Measurements from ENCODE around the gene KIAA1671.

Gene KIAA1671

DNA sequence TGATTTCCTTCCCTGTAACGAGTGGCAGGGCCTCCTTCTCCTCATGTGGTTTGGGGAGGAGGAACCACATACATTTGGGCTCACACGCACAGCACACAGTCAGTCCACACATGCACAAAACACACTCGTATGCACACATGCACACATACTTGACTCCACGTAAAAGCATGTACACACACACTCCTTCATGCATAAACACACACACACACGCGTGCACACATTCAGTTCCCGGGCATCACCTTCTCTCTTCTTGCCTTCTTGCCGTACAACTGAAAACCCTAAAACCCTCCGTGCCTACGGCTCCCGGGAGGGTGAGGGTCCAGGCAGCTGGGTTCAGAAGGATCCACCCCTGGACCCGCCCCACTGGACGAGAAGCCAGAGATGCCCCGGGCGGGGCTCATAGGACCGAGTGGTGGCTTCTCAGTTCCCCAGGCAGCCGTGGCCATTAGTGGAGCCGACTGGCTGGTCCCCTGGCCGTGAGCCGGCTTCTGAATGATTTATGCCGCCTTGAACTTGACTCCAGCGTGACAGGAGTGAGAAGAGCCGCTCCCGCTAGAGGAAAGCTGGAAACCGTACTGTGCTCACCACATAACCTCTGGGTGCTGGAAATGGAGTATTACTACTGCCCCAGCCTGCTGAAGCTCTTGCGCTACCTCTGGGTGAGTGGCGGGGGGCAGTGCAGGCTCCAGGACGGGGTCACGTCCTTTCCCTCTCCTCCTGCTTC is 117.4 kb downstream of the KIAA1671 start:
- DNase-seq, result no peak

DNA sequence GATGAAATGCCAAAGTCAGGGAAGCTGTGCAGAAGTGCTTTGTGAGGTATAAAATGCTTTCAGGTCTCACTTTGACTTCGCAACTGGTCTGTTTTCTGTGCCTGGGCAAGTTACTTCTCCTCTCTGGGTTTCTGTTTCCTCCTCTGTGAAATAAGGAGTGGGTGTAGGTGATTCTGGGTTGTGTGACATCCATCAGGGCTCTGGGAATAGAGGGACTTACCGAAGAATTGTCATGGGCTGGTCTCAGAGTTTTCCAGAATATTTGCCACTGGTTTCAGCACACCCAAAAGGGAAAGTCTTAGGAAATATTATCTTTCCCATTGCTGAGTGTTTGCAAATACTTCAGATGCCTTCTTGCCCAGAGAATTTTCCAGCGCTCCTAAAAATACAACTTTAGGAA is 118.4 kb downstream of the KIAA1671 start:
- no peak for DNase-seq

DNA sequence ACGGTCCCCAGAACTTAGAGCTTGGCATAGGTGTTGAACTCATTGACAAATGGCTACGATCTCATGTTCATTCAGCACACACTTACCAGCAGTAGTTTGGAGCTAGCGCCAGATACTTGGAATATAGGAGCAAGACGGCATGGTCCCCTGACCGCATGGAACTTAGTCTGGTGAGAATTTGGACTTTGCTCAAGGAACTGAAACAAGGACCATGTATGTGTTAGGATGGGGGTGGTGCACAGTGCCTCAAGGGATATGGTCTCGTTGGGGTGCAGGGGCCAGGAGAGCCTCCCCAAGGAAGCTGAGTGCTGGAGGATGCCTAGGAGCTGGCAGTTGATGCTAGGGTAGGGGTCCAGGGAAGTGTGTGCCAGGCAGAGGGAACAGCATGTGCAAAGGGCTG is 119.2 kb downstream of the KIAA1671 start:
- DNase-seq, result no peak

DNA sequence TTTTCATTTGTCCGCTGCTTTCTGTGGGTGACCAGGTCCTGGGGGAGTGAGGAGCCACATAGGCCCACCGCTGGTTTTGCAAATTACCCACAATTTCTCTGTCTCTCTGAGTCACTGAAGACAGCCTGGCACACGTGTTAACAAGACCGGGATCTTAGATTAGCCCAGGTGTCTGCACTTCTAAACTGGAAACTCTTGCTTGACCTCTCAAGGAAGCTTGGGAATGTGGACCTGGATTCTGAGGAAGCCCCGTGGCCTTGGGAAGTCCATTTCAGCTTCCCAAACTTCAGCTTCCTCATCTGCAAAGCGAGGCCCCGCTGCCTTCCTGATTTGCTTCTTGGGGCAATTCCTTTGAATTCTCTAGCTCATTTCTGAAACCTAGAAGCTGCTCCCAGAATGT is 119.9 kb downstream of the KIAA1671 start:
- DNase-seq, result no peak

DNA sequence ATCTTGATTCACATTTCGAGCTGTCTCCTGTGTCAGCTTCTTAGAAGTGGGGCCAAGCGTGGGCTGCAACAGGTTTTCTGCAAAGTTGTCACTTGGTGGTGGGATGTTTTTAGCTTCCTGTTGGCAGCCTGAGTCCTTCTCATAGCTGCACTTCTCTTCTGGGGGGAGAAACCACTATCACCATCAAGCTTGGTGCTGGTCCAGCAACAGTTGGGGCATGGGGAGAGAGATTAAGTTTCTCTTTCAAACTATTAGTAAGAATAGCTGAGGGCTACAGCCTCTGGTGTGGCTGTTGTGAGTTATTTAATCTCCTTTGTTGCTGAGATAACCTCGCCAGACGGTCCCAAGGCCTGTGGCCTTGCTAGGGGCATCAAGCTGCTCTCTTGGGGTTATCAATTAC is 123.8 kb downstream of the KIAA1671 start:
- no peak for DNase-seq

- no peak for DNase-seq
These were observed 124.5 kb downstream of the KIAA1671 start for GRCh38 chr22:25077056-25077455.

- no peak for DNase-seq
These were observed 125.4 kb downstream of the KIAA1671 start for GRCh38 chr22:25077964-25078363.

GRCh38 chr22:25078591-25078990 is 126.1 kb downstream of the KIAA1671 start:
- DNase-seq, result no peak

DNA sequence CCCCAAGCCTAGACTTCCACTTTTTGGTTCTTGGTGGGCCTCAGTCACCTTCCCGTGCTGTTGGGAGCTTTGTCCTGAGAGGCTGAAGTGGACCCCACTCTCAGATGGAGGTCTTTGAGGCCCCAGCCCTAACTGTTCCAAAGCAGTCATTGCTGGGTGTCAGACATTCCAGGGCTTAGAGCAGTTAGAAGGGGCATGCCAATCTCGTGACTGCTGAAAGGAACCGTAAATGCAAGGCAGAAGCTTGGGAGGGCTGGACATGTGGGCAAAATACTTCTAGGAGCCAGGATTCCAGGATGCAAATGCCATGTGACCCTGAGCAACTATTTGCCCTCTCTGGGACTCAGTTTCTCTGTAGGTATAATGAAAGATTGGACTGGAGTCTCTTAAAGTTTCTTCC is 128.3 kb downstream of the KIAA1671 start:
- no peak for DNase-seq

GRCh38 chr22:25081409-25081824 is 128.9 kb downstream of the KIAA1671 start:
- no peak for DNase-seq

DNA sequence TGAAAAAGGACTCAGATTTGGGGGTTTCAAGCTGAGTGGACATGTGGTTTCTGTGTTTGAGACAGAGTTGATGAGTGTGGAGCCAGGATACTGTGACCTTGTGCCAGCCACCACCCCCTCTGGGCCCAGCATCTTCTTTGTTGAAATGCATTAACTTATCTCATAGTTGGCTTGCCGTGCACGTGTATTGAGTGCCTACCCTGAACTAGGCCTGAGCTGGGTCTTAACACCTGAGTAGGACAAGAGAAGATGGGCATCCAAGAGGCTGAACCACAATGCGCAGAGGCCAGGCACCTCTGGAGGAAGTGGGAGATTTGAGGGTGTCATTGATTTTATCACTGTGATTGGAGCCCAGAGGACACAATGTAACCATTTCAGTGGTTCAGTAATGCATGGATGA is 129.6 kb downstream of the KIAA1671 start:
- no peak for DNase-seq

- DNase-seq, result no peak
These were observed 130.7 kb downstream of the KIAA1671 start for GRCh38 chr22:25083056-25083806.

GRCh38 chr22:25083807-25084200 is 131.3 kb downstream of the KIAA1671 start:
- no peak for DNase-seq

- DNase-seq, result no peak
These were observed 132.0 kb downstream of the KIAA1671 start for GRCh38 chr22:25084405-25085107.

- DNase-seq, result no peak
These were observed 132.6 kb downstream of the KIAA1671 start for GRCh38 chr22:25085156-25085555.

DNA sequence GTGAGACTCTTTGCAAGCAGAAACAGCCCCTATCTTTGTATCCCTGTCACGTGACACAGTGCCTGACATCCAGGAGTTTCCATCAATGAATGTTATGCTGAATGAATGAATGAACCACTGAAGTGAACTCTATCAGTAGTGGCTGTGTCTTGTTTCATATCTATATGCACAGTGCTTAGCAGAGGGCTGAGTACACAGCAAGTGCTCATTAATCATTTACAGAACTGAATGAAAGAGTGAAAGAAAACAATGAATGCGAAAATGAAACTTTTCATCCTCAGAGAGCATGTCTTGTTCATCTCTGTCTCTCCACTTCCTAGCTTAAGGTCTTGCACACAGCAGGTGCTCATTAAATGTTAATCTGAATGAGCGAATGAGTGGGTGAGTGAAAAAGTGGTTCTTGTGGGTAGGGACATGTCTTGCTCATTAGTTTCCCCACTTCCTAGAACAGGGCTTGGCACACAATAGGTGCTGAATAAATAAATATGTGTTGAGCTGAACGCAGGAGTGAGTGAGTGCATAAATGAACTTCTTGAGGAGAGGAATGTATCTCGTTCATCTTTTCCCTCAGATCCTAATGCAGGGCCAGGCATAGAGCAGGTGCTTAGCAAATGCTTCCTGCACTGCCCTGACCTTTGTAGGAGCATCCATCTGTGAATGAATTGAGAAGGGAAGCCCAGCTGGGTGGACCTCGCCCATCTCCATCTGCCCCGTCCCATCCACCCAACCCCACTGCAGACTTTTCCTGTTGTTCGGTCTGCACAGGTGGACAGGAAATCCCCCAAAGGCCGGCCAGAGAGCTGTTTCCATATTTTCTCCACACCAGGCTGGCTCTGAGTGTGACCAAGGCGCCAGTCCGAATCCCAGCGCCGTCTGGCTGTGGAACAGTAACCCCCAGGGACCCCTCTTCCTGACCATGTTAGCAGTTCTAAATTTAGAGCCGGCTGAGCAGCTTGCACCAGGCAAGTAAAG is 133.7 kb downstream of the KIAA1671 start:
- DNase-seq, result no peak

DNA sequence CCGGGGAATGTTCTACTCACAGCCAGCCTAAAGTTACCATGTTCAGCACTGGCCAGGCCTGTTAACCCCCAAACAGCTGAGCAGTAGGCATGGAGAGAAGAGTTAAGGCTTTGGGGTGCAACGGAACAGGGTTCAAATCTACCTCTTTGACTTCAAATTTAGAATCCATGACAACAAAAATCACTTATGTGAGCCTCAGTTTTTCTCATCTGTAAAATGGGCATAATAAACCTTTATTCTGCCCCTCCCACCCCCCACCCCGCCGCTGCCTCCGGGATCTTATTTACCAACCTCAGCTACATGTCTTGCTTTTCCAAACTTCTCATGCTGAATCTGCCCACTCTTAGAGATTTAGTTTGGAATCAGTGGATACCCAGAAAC is 134.4 kb downstream of the KIAA1671 start:
- DNase-seq, result no peak

DNA sequence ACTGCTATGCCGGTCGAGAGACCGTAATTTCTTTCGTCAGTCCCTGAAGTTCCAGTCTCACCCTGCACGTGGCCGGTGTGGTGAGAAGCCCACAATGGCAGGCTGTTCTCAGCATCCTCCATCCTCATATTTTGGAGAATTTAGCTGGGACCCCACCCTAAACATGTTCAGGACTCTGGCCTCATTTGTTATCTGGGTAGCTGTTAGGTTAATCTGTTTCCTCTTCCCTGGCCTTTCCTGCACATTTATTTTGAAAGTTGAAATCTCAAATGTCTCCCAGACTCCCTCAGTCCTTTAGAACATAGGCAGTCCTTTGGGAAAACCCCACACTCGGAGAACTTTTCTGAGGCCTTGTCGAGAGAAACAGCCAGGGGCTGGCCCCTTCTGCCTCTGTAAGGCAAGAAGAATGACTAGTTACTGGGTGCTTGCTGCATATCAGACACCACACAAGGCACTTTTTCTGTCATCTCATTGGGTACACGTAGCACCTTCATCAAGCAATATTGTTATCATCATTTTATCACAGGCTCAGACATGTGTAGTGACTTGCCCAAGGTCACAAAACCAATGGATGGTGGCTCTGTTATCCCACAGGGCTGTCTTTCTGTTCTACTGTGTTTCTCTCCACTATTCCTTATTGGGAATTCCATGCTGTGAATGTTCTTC is 137.8 kb downstream of the KIAA1671 start:
- no peak for DNase-seq

DNA sequence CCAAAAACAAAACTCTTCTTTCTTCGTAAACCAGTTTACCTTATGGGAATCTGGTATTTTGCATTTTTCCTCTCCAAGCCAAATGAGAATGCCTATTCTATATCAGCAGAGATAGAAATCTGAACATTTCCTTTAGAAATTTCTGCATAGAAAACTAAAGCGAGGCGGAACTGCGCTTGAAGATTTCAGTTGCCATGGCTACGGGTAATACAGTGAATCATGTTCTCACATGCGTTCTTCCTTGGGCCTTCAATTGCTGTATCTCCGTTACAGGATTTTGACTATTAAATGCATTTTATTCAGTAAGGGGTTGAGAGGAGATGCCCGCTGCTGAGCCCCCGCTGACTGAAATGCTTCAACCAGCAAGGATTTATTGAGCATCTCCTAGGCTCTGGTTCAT is 138.9 kb downstream of the KIAA1671 start:
- DNase-seq, result no peak

DNA sequence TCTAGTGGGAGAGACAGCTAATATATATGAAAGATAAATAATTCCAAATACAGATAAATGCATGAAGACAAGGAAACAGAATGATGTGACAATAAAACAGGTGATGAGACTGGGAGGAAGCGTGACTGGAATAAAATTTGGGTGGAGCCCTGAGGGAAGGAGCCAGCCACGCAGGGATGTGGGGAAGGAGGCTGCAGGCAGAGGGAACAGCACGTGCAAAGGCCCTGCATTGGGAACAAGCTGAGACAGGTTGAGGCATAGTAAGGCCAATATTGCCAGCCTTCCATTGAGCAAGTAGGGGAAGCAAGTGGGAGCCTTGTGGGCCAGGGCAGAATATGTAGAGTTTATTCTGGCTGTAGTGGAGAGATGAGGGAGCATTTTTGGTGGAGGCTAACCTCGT is 139.6 kb downstream of the KIAA1671 start:
- DNase-seq, result no peak

GRCh38 chr22:25094579-25094978 is 142.1 kb downstream of the KIAA1671 start:
- DNase-seq, result no peak

GRCh38 chr22:25095869-25096268 is 143.4 kb downstream of the KIAA1671 start:
- no peak for DNase-seq

Data from NCI-H1048 (cell line).